Subcutaneous adipose tissue (tissue), 4 donors: ENCODE results near the gene IFT57. TPM values are rescaled to one million over a fixed set of nuclear protein-coding genes. Genes with fewer than 3 reads are reported as not detected.

Experiments
- CTCF ChIP-seq: fragments of 450-650 bp; IDR thresholded peaks from one replicate; pipeline ENCODE4 v1.5.1; 2016; ENCODE audit warnings: low read depth, mild to moderate bottlenecking, control low read depth, antibody characterized with exemption, moderate library complexity
- total RNA-seq, 4 donors: library from RNA; depleted of rRNA; stranded (reverse); fragments of >200 nt; gene quantifications; one replicate each; pipeline ENCODE4 v1.1.0, GENCODE V29; 2016

The IFT57 gene
- total RNA-seq, 4 donors from 2014 or later, result 24.3 to 53.3 (median 34.4) TPM

- TF ChIP-seq CTCF, result no peak
Measured at GRCh38 chr3:108118038-108118768, 104.0 kb downstream of the IFT57 start.

GRCh38 chr3:108117241-108117775 is 104.9 kb downstream of the IFT57 start:
- no peak for TF ChIP-seq CTCF

DNA sequence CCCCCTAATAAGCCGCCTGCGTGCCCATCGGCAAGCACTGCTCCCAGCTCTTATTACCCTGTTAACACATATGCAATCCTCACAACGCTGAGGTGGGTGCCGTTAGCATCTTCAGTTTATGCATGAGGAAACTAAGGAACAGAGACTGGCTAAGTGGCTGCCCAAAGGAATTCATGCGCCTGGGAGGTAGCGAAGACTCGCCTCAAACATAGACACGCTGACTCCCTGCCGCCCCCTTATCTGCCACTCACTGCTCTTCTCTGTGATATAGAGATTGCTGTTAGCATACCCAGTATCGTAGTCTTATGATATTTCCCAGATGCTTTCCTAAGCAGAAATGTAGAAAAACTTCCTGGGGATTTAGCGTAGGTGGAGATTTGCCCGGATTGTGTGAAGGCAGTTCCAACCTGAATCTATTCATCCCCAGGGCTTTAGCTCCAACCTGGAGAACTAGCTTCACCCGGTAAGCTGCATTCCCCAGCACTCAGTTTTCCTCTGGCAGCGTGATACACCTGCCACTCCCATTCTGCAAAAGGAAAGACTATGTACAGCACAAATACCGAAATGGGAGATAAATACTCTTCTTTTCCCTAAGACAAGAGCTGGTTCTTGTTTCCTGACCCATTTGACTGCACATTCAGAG is 107.7 kb downstream of the IFT57 start:
- TF ChIP-seq CTCF, result no peak

DNA sequence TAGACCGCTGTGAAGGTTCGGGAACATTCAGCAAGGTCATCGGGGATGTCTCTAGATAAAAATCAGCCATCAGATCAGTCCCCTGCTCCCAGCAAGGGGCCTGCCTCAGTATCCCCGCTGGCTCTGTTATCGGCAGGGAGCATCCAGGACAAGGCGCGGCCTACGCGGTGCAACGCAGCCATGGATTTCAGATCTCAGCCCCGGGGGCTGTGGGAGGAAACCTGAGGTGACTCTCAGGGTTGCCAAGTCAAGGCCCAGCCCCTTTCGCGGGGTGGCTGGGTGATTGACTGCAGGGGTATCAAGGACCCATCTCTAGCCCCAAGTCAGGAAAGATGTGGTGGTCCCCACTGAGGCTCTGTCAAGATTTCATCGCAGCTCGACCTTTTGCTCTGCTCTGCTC is 108.2 kb downstream of the IFT57 start:
- no peak for TF ChIP-seq CTCF

DNA sequence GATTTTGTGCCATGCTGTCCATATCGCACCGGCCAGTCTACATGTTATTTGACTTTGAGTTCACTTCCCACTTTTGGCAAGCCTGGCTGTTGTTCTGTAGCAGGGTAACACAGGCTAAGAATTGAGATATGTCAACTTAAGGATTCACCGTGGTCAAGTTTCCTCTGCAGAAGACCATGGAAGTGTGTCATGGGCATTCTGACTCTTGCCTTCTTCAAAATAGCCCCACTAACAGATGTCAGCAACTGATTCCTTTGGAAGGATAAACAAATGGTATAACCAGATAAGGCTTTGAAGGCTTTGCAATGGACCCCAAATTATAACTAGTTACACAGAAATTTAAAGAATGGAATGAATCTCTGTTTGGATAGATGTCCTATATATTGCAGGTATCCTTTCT is 111.3 kb downstream of the IFT57 start:
- TF ChIP-seq CTCF, result no peak

Other genes starting within 250 kb of the IFT57 start
- 10 to 100 TPM; 26.9 to 70.5 (median 53.0) TPM for gene CD47, start 131.4 kb downstream of the IFT57 start, total RNA-seq
- not detected for gene HHLA2, start 74.1 kb upstream of the IFT57 start, total RNA-seq